Activated effector memory CD4-positive, alpha-beta T cell treated with Interleukin-2 at 50 U/mL for 16 hours (primary cell): ENCODE data around the gene ZNF593.

Experiments
- DNase-seq: peaks from one replicate; pipeline ENCODE4 v3.0.0-alpha.2; 2020

ZNF593 gene

GRCh38 chr1:26169669-26170471 lies at the start of gene ZNF593:
Gene ZNF593 (plus strand): TSS chr1:26169908. CDS start chr1:26169984, 76 bp downstream.
- DNase-seq: peak; percentile 78

DNA sequence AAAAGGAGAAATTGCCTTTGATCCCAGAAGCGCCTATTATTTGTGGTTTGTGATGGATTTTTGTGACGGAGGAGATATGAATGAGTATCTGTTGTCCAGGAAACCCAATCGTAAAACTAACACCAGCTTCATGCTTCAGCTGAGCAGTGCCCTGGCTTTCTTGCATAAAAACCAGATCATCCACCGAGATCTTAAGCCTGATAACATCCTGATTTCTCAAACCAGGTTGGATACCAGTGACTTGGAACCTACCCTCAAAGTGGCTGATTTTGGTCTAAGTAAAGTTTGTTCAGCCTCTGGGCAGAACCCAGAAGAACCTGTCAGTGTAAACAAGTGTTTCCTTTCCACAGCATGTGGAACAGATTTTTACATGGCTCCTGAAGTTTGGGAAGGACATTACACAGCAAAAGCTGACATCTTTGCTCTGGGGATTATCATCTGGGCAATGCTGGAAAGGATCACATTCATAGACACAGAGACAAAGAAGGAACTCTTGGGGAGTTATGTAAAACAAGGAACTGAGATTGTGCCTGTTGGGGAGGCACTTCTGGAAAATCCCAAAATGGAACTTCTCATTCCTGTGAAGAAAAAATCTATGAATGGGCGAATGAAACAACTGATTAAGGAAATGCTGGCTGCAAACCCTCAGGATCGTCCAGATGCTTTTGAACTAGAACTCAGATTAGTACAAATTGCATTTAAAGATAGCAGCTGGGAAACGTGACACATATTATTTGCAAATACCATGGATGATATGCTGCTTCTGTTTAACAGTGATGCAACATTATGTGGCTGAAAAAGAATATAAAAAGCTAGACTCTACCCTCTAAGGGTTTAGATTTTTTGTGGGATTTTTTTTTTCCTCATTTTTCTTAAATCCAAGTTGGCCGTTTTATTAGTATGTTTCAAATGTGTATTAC lies 47.6 kb upstream of the ZNF593 start:
- DNase-seq: no peak

DNA sequence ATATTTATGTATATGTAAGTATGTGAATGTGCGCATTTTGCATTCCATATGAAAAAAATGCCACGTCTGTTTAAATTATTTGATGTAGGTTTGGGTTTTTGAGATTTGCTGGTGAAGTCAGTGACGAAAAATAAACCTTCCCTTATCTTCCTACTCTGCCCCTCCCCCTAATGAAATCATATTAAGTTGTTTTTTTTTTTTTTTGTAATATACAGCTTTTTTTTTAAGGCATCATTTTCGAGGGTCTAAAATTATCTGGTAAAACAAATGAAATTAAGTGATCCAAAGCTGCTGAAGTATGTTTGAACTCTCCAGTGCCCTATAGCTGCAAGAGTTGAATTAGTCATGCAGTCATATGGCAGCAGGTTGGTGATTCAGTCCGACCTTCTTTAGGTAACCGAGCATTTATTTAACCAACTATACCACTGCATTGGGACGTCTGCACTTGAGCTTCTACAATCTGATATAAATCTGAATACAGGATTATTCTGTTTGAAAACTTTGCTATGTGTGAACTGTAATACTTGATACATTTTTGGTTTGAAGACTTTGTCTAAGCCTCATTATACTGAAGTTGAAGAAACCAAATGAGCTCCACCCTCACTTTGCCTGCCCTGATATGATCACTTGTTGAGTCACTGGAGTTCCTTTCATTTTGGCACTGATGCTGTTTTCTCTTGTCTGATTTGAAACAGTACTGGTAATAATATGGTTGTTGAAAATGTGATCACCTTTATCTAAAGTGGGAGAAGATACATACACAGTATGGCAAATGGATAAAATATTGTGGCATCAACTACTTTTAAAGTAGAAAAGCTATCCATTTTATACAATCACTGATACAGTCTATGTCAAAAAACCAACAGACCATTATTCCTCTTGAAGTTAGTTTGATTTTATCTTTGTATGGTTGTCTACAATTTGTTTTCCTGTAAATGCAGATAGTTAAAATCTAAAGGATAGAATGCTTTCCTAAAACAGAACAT lies 46.4 kb upstream of the ZNF593 start:
- no peak for DNase-seq

GRCh38 chr1:26124418-26125331 lies 45.0 kb upstream of the ZNF593 start:
- no peak for DNase-seq

GRCh38 chr1:26125382-26125781 lies 44.3 kb upstream of the ZNF593 start:
- no peak for DNase-seq

- no peak for DNase-seq
Measured at GRCh38 chr1:26125946-26126320, 43.8 kb upstream of the ZNF593 start.

GRCh38 chr1:26126321-26127084 lies 43.2 kb upstream of the ZNF593 start:
- peak; percentile 33 for DNase-seq

DNA sequence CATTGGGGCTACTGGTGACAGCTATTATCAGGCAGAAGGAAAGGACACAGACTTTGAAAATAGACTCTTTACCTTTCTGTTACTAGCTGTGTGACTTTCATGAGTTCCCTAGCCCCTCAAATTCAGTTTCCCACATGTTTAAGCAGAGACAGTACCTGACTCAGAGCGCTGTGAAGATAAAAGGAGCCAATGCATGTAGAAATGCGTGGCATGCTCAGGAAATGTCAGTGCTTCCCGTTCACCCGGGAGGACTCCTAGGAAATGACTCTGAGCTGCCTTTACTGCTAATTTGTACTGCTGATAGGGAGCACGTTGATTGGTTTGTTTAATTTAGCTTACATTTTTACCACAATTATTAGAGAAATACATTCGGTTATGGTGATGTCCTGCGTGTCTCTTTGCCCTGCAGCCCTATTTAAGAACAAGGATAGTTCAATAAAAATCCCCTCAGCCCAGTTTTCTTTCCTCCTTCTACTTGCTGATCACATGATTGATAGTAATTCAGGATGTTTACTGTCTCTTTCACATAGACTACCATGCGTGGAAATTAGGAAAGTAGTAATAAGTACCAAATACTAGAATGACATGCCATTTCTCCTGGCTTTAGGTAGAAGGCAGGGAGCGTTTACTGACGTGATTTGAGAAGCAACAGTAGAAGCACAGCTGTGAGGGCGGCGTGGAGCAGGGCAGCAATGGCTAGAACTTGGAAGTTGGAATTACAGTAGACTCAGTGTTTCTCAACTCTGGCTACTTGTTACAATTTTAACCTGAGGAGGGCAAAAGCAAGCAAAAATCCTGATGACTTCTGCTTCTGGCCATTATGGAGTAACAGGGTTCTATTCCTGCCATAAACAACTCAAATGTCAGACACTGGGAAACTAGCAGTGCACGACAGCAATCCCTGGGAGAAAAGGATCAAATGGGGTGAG lies 42.2 kb upstream of the ZNF593 start:
- DNase-seq: no peak

- no peak for DNase-seq
Measured at GRCh38 chr1:26129778-26130177, 39.9 kb upstream of the ZNF593 start.

DNA sequence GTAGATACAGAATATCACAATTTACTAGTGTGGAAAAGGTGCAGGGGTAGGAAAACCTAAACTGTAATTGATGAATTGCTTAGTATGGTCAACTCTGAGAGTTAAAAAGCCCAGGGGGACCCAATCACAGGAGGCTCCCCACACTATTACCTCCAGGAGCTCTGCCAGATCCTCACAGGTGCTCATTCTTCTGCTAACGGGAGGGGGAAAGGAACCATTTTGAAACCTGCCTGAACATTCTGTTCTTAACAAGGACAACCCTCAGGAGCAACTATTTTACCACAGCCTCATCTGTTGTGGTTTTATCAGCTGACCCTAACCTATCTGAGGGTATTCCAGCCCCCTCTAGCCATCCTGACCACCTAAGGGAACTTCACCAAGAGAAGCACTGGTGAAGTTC lies 39.0 kb upstream of the ZNF593 start:
- no peak for DNase-seq

DNA sequence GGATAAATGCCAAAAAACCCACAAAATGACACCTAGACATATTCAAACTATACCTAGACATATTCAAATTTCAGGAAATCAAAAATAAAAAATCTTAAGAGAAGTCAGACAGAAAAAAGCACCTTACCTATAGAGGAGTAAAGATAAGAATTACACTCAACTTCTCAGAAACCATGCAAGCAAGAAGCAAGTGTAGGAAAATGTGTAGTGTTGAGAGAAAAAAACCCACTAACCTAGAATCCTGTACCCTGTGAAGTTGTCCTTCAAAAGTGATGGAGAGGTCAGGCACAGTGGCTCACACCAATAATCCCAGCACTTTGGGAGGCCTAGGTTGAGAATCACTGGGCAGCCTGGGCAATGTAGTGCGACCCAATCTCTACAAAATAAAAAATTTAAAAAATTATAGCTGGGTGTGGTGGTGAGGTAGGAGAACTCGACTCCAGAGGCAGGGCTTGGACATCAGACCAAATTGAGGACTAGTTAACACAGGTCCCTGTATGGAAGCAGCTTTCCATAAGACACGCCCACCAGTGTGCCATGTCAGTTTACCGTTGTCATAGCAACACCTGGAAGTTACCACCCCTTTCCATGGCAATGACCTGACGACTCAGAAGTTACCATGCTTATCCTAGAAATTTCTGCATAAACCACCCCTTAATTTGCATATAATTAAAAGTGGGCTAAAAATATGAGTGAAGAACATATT lies 37.4 kb upstream of the ZNF593 start:
- DNase-seq: no peak

- no peak for DNase-seq
Measured at GRCh38 chr1:26132834-26133167, 36.9 kb upstream of the ZNF593 start.

DNA sequence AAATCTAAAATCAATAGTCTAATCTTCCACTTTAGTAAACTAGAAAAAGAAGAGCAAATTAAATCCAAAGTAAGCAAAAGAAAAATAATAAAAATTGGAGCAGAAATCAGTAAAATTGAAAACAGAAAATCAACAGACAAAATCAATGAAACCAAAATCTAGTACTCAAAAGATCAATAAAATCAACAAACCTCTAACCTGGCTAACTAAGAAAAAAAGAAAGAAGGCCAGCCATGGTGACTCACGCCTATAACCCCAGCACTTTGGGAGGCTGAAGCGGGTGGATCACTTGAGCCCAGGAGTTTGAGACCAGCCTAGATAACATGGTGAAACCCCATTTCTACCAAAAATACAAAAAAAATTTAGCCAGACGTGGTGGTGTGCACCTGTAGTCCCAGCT lies 35.2 kb upstream of the ZNF593 start:
- DNase-seq: no peak

- no peak for DNase-seq
Measured at GRCh38 chr1:26138974-26139558, 30.6 kb upstream of the ZNF593 start.

- no peak for DNase-seq
Measured at GRCh38 chr1:26142159-26142558, 27.5 kb upstream of the ZNF593 start.

- DNase-seq: peak; percentile 61
Measured at GRCh38 chr1:26145041-26145959, 24.4 kb upstream of the ZNF593 start.

DNA sequence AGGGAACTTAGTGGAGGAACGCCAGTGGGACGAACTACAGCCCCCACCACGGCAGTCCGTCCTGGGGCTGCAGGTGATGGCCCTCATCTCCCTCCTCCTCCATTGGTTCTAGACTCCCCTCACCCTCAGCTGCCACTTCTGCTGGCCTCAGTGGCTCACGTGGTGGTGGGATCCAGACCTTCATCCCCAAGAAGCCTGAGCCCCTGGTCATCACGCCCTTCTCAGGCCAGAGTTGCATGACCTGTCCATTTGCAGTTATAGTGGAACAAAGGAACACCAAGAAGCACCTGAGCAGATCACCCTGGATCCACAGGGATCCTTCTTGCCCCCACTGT lies 23.8 kb upstream of the ZNF593 start:
- no peak for DNase-seq

- no peak for DNase-seq
Measured at GRCh38 chr1:26148887-26149286, 20.8 kb upstream of the ZNF593 start.
